ENCODE data around the gene GNB1L. TPM values are rescaled to one million over a fixed set of nuclear protein-coding genes. Genes with fewer than 3 reads are reported as not detected.

GNB1L gene
- total RNA-seq, 4 donors from 2014 or later: 4.6 to 8.7 (median 6.8) TPM

DNA sequence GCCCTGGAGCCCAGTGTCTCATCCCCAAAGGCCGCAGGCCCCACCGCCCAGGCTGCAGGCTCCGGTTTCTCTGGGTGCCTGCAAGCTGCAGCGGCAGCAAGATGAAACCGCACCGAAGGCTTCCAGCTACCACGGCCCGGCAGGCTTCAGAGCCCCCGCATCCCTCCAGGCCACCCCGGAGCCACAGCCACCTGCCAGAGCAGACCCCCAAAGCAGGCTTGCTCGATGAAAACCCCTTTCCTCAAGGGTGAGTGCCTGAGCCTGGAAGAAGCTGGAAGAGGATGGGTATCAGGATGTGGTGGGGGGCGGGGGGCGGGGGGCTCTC is 24.5 kb upstream of the GNB1L start:
- Histone ChIP-seq H3K36me3 (peaks cover 0 to 47% (median 31%) of the 10 kb centered on the region in 4 donors), H3K4me1 (peaks cover 28 to 40% (median 37%) of the 10 kb centered on the region in 4 donors), H3K9me3 (no peaks in the 10 kb centered on the region), H3K27ac (replicated peaks in 1 of 4) (no peak overlapping the region), H3K4me3 (no peak overlapping the region), H3K27me3 (no peaks in the 10 kb centered on the region)
- DNase-seq (ENCODE audit: extremely low spot score): no peak
- 91% methylated on average over 4 of the region's 13 CpGs for WGBS
- TF ChIP-seq EP300 (IDR thresholded peaks at IDR 0.05): no peak
- TF ChIP-seq POLR2A (IDR thresholded peaks at IDR 0.05; ENCODE audit: low read depth): no peak
- no peak for TF ChIP-seq POLR2AphosphoS5 (IDR thresholded peaks at IDR 0.05)
- intact Hi-C loops (cut with DNase I): no loop called here

- no peak overlapping the region for H3K27ac ChIP-seq (replicated peaks in 1 of 4)
- intact Hi-C loops (cut with DNase I): no loop called here
- H3K9me3 ChIP-seq: no peaks in the 10 kb centered on the region
- no peak for DNase-seq (ENCODE audit: extremely low spot score)
- WGBS: 78% methylated on average over 13 of the region's 16 CpGs
- peaks cover 28 to 40% (median 37%) of the 10 kb centered on the region in 4 donors for H3K4me1 ChIP-seq
- no peaks in the 10 kb centered on the region for H3K27me3 ChIP-seq
- no peak overlapping the region for H3K4me3 ChIP-seq
- peaks cover 0 to 47% (median 31%) of the 10 kb centered on the region in 4 donors for H3K36me3 ChIP-seq
- TF ChIP-seq EP300 (IDR thresholded peaks at IDR 0.05) (no peak), POLR2AphosphoS5 (IDR thresholded peaks at IDR 0.05) (no peak), POLR2A (IDR thresholded peaks at IDR 0.05; ENCODE audit: low read depth) (no peak)
- TF ChIP-seq, protein P1, sequence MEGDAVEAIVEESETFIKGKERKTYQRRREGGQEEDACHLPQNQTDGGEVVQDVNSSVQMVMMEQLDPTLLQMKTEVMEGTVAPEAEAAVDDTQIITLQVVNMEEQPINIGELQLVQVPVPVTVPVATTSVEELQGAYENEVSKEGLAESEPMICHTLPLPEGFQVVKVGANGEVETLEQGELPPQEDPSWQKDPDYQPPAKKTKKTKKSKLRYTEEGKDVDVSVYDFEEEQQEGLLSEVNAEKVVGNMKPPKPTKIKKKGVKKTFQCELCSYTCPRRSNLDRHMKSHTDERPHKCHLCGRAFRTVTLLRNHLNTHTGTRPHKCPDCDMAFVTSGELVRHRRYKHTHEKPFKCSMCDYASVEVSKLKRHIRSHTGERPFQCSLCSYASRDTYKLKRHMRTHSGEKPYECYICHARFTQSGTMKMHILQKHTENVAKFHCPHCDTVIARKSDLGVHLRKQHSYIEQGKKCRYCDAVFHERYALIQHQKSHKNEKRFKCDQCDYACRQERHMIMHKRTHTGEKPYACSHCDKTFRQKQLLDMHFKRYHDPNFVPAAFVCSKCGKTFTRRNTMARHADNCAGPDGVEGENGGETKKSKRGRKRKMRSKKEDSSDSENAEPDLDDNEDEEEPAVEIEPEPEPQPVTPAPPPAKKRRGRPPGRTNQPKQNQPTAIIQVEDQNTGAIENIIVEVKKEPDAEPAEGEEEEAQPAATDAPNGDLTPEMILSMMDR (IDR thresholded peaks at IDR 0.05): no peak
Observed at GRCh38 chr22:19878461-19879245, 24.0 kb upstream of the GNB1L start.

DNA sequence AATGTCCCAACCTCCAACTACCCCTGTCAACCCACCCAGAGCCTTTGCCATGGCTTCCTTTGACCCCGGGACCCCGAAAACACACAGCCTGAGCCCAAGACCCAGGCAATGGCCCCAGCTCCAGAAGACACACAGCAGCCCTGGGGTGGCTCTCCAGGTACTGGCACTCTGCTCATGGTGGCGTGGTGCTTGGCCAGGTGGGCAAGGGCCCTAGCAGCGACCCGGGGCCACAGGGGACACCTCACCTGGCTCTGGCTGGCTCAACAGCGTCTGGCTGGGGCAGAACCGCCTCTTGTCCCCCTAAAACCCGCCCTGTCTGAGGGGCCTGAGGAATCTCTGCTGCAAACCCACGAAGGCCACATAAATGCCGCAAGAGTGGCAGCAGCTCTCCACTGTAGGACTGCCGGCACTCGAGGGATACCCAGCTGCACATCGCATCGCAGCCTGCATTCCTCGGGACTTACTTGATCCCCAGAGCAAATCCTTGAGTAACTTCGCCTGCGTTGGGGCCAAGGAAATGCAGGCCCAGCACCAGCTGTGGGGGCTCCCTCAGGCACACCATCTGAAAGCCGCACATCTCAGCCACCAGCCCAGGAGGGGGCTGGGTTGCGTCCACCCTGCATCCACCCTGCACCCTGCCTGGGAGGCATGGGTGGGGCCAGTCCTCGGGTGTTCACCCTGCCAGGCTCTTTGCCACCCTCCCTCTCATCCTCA is 23.1 kb upstream of the GNB1L start:
- H3K4me3 ChIP-seq: no peak overlapping the region
- DNase-seq (ENCODE audit: extremely low spot score): no peak
- peaks cover 27 to 38% (median 35%) of the 10 kb centered on the region in 4 donors for H3K4me1 ChIP-seq
- H3K27ac ChIP-seq (replicated peaks in 1 of 4): no peak overlapping the region
- TF ChIP-seq POLR2AphosphoS5 (IDR thresholded peaks at IDR 0.05) (no peak), EP300 (IDR thresholded peaks at IDR 0.05) (no peak), POLR2A (IDR thresholded peaks at IDR 0.05; ENCODE audit: low read depth) (no peak)
- TF ChIP-seq, protein P1 (IDR thresholded peaks at IDR 0.05): no peak
- H3K36me3 ChIP-seq: peaks cover 0 to 43% (median 28%) of the 10 kb centered on the region in 4 donors
- WGBS: 86% methylated on average over 7 of the region's 20 CpGs
- no peaks in the 10 kb centered on the region for H3K9me3 ChIP-seq
- H3K27me3 ChIP-seq: no peaks in the 10 kb centered on the region
- intact Hi-C loops (cut with DNase I): no loop called here

GRCh38 chr22:19876941-19877625 is 22.4 kb upstream of the GNB1L start:
- Histone ChIP-seq H3K27me3 (no peaks in the 10 kb centered on the region), H3K36me3 (peaks cover 0 to 40% (median 26%) of the 10 kb centered on the region in 4 donors), H3K4me3 (no peak overlapping the region), H3K9me3 (no peaks in the 10 kb centered on the region), H3K27ac (replicated peaks in 1 of 4) (no peak overlapping the region), H3K4me1 (peaks cover 20 to 32% (median 28%) of the 10 kb centered on the region in 4 donors)
- TF ChIP-seq POLR2A (IDR thresholded peaks at IDR 0.05; ENCODE audit: low read depth) (no peak), EP300 (IDR thresholded peaks at IDR 0.05) (no peak)
- intact Hi-C loops (cut with DNase I): no loop called here
- WGBS: 99% methylated on average over 9 of the region's 18 CpGs
- DNase-seq (ENCODE audit: extremely low spot score): no peak

DNA sequence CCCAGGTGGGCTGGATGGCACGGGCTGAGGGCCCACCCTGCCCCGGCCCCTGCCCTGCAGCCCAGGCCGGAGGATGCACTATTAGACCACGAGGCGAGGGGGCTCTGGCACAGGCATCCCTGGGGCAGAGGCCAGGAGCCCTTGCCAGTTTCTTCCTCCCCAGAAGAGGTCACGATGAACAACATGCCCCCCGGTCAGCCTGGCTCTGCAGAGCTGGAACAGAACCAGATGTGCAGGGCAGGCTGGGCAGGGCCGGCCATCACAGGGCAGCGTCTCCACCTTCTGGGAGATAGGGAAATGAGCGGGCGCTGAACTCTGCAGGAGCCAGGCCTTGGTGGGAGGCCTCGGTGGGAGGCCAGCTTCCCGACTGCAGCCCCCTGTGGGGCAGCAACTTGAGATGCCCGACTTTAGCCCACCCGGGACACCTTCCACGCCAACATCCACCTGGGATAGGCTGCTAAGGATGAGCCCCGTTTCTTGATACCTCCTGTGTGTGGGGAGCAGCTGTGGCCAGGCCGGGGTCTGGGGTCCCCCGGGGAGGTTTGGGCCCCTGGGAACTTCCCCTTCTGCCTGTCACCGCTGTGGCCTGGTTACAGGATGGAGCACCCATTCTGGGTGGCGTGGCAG is 21.8 kb upstream of the GNB1L start:
- WGBS: 80% methylated on average over 5 of the region's 21 CpGs
- H3K27me3 ChIP-seq: no peaks in the 10 kb centered on the region
- no peak overlapping the region for H3K4me3 ChIP-seq
- H3K9me3 ChIP-seq: no peaks in the 10 kb centered on the region
- TF ChIP-seq, protein P1 (IDR thresholded peaks at IDR 0.05): no peak
- no peak for TF ChIP-seq POLR2AphosphoS5 (IDR thresholded peaks at IDR 0.05)
- no peak for TF ChIP-seq EP300 (IDR thresholded peaks at IDR 0.05)
- TF ChIP-seq POLR2A (IDR thresholded peaks at IDR 0.05; ENCODE audit: low read depth): no peak
- no peak overlapping the region for H3K27ac ChIP-seq (replicated peaks in 1 of 4)
- DNase-seq (ENCODE audit: extremely low spot score): no peak
- intact Hi-C loops (cut with DNase I): no loop called here
- peaks cover 0 to 40% (median 26%) of the 10 kb centered on the region in 4 donors for H3K36me3 ChIP-seq
- H3K4me1 ChIP-seq: peaks cover 14 to 25% (median 22%) of the 10 kb centered on the region in 4 donors

Measured in esophagus muscularis mucosa (tissue), 4 donors.